Bronchial epithelial cell (primary cell): ENCODE measurements around the gene OPRD1. TPM values are rescaled to one million over a fixed set of nuclear protein-coding genes. Genes with fewer than 3 reads are reported as not detected.
A peak's percentile ranks its signal among the peaks of the same experiment; 100 is the strongest.

Experiments used
- DNase-seq: peaks from one replicate; pipeline ENCODE4 v3.0.0-alpha.2; 2010; ENCODE audit warnings: low read depth
- FAIRE-seq: peaks from 2 replicates; lab custom pipeline; 2011; peaks lifted over from hg19 to GRCh38; lab: Jason Lieb, UNC
- H3K27me3 ChIP-seq: 2 replicates; pipeline ENCODE4 v1.5.1; 2011; ENCODE audit warnings: low read length; ENCODE audit not compliant: control insufficient read depth, insufficient read depth
- H3K36me3 ChIP-seq: 2 replicates; pipeline ENCODE4 v1.5.1; 2011; ENCODE audit warnings: low read length; ENCODE audit not compliant: control insufficient read depth, insufficient read depth
- H3K4me3 ChIP-seq: 2 replicates; pipeline ENCODE4 v1.5.1; 2011; ENCODE audit warnings: mild to moderate bottlenecking, low read depth, low read length, control low read depth
- total RNA-seq: library from RNA; depleted of rRNA; stranded (reverse); fragments of >200 nt; gene quantifications from 2 replicates; pipeline ENCODE4 v1.2.1, GENCODE V29; 2014
- TF ChIP-seq, protein P1 (sequence below): IDR thresholded peaks from 2 replicates; pipeline ENCODE4 v1.5.1; 2011; ENCODE audit warnings: mild to moderate bottlenecking, moderate library complexity, low read length, control low read depth, inconsistent platforms; ENCODE audit not compliant: insufficient read depth, severe bottlenecking

Gene OPRD1
- total RNA-seq, 1 donor from 2014 or later: under 0.01 TPM

DNA sequence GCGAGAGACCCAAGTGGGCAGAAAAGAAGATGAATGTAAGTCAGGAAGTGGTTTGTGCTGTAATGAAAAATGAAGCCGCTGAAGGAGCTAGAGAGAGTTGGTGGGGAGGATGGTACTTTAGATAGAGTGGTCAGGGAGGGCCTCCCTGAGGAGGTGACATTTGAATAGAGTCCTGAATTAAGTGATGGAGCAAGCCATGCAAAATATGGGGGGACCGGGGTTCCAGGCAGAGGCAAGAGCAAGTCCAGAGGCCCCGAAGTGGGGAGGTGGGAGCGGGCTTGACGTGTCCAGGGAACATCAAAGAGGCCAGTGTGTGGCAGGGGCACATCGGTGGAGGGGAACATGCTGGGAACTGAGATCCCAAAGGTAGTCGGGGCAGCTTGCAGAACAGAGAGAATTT is 43.1 kb downstream of the OPRD1 start:
- FAIRE-seq (no peak), DNase-seq (no peak)
- H3K4me3 ChIP-seq: no peak overlapping the region
- peaks cover 2% of the 10 kb centered on the region for H3K27me3 ChIP-seq
- H3K36me3 ChIP-seq: no peaks in the 10 kb centered on the region
- TF ChIP-seq, protein P1, sequence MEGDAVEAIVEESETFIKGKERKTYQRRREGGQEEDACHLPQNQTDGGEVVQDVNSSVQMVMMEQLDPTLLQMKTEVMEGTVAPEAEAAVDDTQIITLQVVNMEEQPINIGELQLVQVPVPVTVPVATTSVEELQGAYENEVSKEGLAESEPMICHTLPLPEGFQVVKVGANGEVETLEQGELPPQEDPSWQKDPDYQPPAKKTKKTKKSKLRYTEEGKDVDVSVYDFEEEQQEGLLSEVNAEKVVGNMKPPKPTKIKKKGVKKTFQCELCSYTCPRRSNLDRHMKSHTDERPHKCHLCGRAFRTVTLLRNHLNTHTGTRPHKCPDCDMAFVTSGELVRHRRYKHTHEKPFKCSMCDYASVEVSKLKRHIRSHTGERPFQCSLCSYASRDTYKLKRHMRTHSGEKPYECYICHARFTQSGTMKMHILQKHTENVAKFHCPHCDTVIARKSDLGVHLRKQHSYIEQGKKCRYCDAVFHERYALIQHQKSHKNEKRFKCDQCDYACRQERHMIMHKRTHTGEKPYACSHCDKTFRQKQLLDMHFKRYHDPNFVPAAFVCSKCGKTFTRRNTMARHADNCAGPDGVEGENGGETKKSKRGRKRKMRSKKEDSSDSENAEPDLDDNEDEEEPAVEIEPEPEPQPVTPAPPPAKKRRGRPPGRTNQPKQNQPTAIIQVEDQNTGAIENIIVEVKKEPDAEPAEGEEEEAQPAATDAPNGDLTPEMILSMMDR: no peak

DNA sequence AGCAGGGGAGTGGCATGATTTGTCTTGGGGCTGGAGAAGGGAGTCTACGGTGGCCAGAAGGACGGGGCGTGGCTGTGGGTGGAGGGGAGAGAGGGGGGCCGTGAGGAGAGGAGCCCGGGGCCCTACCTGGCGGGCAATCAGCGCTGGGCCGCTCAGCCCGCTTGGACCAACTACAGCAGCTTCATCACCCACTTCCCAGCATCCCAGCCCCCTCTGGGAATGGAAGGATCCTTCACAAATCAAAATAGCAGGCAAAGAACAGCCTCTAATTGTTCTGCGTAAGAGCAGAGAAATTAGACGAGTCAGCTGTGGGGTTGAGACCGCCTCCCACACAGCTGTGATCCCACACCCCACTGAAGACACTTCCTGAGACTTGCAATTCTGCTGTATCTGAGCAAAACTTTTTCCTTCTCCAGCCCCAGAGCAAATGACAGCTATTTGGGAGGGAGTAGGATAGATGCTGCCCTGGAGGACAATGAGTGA is 43.5 kb downstream of the OPRD1 start:
- Histone ChIP-seq H3K4me3 (no peak overlapping the region), H3K36me3 (no peaks in the 10 kb centered on the region), H3K27me3 (peaks cover 2% of the 10 kb centered on the region)
- DNase-seq (no peak), FAIRE-seq (no peak)
- TF ChIP-seq, protein P1: no peak

DNA sequence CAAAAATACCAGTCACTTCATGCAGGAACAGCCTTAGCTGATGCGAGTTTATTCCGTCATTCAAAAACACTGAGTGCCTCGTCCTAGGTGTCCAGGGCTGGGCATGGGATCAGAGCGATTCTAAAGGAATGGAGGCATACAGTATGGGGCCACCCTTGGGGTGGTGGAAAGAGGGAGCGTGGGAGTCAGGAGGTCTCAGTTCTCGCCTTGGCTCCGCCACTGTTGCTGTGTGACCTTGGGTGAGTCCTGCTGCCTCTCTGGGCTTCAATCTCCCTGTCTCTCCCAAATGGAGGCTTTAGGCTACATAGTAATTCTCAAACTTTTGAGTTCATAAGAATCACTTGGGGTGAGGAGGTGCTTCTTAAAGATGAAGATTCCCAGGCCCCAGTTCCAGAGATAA is 44.0 kb downstream of the OPRD1 start:
- no peak overlapping the region for H3K4me3 ChIP-seq
- TF ChIP-seq, protein P1: no peak
- DNase-seq (no peak), FAIRE-seq (no peak)
- H3K36me3 ChIP-seq: no peaks in the 10 kb centered on the region
- peaks cover 2% of the 10 kb centered on the region for H3K27me3 ChIP-seq

DNA sequence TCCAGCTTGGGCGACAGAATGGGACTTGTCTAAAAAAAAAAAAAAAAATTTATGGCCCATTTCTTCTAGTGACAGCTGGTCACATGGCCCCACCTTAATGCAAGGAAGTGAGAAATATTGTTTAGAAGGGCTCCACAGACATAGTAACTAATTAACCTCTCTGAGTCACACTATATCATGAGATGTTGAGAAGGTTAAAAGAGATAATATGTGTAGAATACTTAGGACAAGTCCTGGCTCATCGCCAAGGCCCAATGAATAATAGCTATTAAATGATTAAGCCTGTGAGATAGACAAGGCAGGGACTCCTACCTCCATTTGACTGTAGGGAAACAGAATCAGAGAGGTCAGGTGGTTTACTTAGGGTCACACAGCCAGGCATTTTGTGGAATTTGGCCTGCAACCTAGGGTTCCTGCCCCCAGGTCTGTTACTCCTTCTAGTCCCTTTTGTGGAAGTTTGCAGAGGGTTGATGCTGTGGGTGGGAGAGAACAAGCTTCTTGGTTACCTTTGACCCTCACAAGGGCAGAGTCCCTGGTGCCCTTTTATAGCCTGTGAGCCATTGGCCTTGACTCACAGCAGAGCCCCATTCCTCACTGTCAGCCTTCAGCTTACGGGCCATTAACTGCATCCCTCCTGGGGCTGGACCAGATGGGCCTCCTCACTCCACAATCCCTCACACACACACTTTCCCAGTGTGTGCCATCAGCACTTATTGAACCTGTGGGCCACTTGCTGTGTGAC is 48.5 kb downstream of the OPRD1 start:
- Histone ChIP-seq H3K4me3 (no peak overlapping the region), H3K27me3 (peaks cover 2% of the 10 kb centered on the region), H3K36me3 (no peaks in the 10 kb centered on the region)
- TF ChIP-seq, protein P1: no peak
- DNase-seq (peak; percentile 78), FAIRE-seq (peak; percentile 52)

DNA sequence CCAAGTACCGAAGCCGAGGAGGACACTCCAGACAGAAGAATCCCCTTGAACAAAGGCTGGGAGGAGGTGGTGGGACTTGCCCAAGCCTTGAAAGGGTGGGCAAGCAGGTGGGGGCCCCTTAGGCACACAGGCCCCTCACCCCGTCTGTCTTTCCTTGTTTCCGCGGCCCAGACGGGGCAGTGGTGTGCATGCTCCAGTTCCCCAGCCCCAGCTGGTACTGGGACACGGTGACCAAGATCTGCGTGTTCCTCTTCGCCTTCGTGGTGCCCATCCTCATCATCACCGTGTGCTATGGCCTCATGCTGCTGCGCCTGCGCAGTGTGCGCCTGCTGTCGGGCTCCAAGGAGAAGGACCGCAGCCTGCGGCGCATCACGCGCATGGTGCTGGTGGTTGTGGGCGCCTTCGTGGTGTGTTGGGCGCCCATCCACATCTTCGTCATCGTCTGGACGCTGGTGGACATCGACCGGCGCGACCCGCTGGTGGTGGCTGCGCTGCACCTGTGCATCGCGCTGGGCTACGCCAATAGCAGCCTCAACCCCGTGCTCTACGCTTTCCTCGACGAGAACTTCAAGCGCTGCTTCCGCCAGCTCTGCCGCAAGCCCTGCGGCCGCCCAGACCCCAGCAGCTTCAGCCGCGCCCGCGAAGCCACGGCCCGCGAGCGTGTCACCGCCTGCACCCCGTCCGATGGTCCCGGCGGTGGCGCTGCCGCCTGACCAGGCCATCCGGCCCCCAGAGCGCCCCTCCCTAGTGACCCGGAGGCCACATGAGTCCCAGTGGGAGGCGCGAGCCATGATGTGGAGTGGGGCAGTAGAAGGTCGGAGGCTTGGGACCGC is 50.8 kb downstream of the OPRD1 start:
- TF ChIP-seq, protein P1: no peak
- no peaks in the 10 kb centered on the region for H3K36me3 ChIP-seq
- DNase-seq (no peak), FAIRE-seq (no peak)
- H3K27me3 ChIP-seq: peaks cover 2% of the 10 kb centered on the region
- H3K4me3 ChIP-seq: no peak overlapping the region
